Ishikawa (cell line): ENCODE results near the gene TBC1D1.

Source experiments
- EP300 ChIP-seq: IDR thresholded peaks from 2 replicates; pipeline ENCODE4 v1.6.1; 2012; ENCODE audit warnings: borderline replicate concordance
- TEAD4 ChIP-seq: IDR thresholded peaks from 2 replicates; pipeline ENCODE4 v1.6.1; 2012

GRCh38 chr4:37902212-37902611 lies 11.3 kb downstream of the TBC1D1 start:
- TF ChIP-seq EP300, result no peak
- no peak for TF ChIP-seq TEAD4
